A673 (cell line): ENCODE results near the gene GNAI2. TPM values are rescaled to one million over a fixed set of nuclear protein-coding genes. Genes with fewer than 3 reads are reported as not detected.
"Not testable (repeated sequence)": the region's sequence is repeated elsewhere in the genome, so short reads cannot be mapped to it uniquely, and the experiment has no call there.

Source experiments
- BruUV-seq: library from RNA; stranded (reverse); fragments of 400-500 nt; replicated peaks from 2 replicates; lab custom pipeline; 2021; lab: Mats Ljungman, UMichigan
- CTCF ChIA-PET: fragments of 300-600 bp; sonication (Branson Sonifier 250); formaldehyde crosslinking; loops from one replicate; lab custom pipeline; 2022; ENCODE audit warnings: antibody characterized with exemption; lab: Charles Lee
- POLR2A ChIA-PET: fragments of 300-600 bp; sonication (Branson Sonifier 250); formaldehyde crosslinking; loops from one replicate; lab custom pipeline; 2022; ENCODE audit warnings: antibody characterized with exemption; ENCODE audit not compliant: low non-redundant PET; lab: Charles Lee
- DNase-seq: peaks from one replicate; pipeline ENCODE4 v3.0.0-alpha.2; 2015; ENCODE audit warnings: low spot score
- H3K27ac ChIP-seq: fragments of 200-600 bp; sonication (generic); 2 replicates; pipeline ENCODE4 v1.5.1; 2016; ENCODE audit warnings: mixed run types, low read depth, mild to moderate bottlenecking, mixed read lengths, antibody characterized with exemption, low read length; ENCODE audit not compliant: poor library complexity, severe bottlenecking
- H3K27me3 ChIP-seq: fragments of 200-600 bp; sonication (generic); replicated peaks from 2 replicates; pipeline ENCODE4 v1.6.1; 2017; ENCODE audit warnings: mixed run types, low read depth, mild to moderate bottlenecking, mixed read lengths, antibody characterized with exemption, low read length; ENCODE audit not compliant: insufficient read depth, poor library complexity
- H3K36me3 ChIP-seq: fragments of 200-600 bp; sonication (generic); 2 replicates; pipeline ENCODE4 v1.6.1; 2016; ENCODE audit warnings: mixed run types, mild to moderate bottlenecking, mixed read lengths, antibody characterized with exemption, low read length; ENCODE audit not compliant: insufficient read depth, poor library complexity, severe bottlenecking
- H3K4me1 ChIP-seq: fragments of 200-600 bp; sonication (generic); 2 replicates; pipeline ENCODE4 v1.6.1; 2017; ENCODE audit warnings: mixed run types, mild to moderate bottlenecking, mixed read lengths, antibody characterized with exemption, low read length; ENCODE audit not compliant: insufficient read depth, poor library complexity, severe bottlenecking
- H3K4me3 ChIP-seq: fragments of 200-600 bp; sonication (generic); 2 replicates; pipeline ENCODE4 v1.5.1; 2016; ENCODE audit warnings: low read depth, mixed run types, mild to moderate bottlenecking, mixed read lengths, low read length; ENCODE audit not compliant: poor library complexity, severe bottlenecking
- H3K9me3 ChIP-seq: fragments of 200-600 bp; sonication (generic); 2 replicates; pipeline ENCODE4 v1.6.1; 2016; ENCODE audit warnings: mixed run types, low read depth, mild to moderate bottlenecking, mixed read lengths, antibody characterized with exemption, low read length; ENCODE audit not compliant: poor library complexity, severe bottlenecking
- EZH2 ChIP-seq: fragments of 200-600 bp; sonication (generic); IDR thresholded peaks from 2 replicates; pipeline ENCODE4 v1.6.1; 2017; ENCODE audit warnings: borderline replicate concordance, low read depth, mild to moderate bottlenecking, mixed read lengths, antibody characterized with exemption, low read length; ENCODE audit not compliant: poor library complexity, severe bottlenecking
- intact Hi-C: fragments of 100-400 bp; cut with micrococcal nuclease; formaldehyde crosslinking; loops from one replicate; pipeline ENCODE4 v1.10.0; 2022; ENCODE audit not compliant: unreplicated experiment
- total RNA-seq: library from RNA; stranded (reverse); gene quantifications from 2 replicates; pipeline ENCODE4 v1.2.3, GENCODE V29; 2021
- TF ChIP-seq, protein P1 (sequence below): fragments of 300-800, 200-600 bp; sonication (generic); conservative IDR thresholded peaks from 2 replicates; pipeline ENCODE4 v1.5.1; 2017; ENCODE audit warnings: low read depth, mild to moderate bottlenecking, antibody characterized with exemption, low read length, moderate library complexity, mixed read lengths

GNAI2 gene
- total RNA-seq, 1 experiment from 2014 or later, result 115 TPM

DNA sequence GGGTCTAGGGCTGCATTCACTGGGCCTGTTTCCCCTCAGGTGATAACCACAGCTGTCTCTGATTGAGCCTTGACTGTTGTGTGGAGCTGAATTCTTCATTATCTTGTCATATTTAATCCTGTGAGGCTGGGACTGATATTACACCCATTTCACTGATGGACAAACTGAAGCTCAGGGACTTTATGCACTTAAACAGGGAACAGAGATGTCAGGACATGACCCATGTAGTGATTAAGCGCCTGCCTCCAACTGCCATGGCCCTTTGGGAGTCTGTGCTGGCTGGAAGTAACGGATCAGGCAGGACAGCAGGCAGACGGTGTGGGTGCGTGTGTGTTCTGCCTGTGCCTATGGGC lies 7.5 kb downstream of the GNAI2 start:
- CTCF ChIA-PET, result no interaction called here
- no peaks in the 10 kb centered on the region for H3K27me3 ChIP-seq
- H3K4me1 ChIP-seq, result peaks cover 23% of the 10 kb centered on the region
- H3K4me3 ChIP-seq, result no peak overlapping the region
- BruUV-seq, result no TSS peak
- no peak for DNase-seq
- POLR2A ChIA-PET, result interaction anchor here (0.5 kb wide), 1 partner anchor 1142 kb away, joined by 3 read pairs; the partner anchor contains the start of gene MANF
- TF ChIP-seq EZH2, result no peak
- TF ChIP-seq, protein P1, sequence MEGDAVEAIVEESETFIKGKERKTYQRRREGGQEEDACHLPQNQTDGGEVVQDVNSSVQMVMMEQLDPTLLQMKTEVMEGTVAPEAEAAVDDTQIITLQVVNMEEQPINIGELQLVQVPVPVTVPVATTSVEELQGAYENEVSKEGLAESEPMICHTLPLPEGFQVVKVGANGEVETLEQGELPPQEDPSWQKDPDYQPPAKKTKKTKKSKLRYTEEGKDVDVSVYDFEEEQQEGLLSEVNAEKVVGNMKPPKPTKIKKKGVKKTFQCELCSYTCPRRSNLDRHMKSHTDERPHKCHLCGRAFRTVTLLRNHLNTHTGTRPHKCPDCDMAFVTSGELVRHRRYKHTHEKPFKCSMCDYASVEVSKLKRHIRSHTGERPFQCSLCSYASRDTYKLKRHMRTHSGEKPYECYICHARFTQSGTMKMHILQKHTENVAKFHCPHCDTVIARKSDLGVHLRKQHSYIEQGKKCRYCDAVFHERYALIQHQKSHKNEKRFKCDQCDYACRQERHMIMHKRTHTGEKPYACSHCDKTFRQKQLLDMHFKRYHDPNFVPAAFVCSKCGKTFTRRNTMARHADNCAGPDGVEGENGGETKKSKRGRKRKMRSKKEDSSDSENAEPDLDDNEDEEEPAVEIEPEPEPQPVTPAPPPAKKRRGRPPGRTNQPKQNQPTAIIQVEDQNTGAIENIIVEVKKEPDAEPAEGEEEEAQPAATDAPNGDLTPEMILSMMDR, result no peak
- H3K9me3 ChIP-seq, result no peaks in the 10 kb centered on the region
- no peak overlapping the region for H3K27ac ChIP-seq
- H3K36me3 ChIP-seq, result no peaks in the 10 kb centered on the region
- intact Hi-C loops, result no loop called here

DNA sequence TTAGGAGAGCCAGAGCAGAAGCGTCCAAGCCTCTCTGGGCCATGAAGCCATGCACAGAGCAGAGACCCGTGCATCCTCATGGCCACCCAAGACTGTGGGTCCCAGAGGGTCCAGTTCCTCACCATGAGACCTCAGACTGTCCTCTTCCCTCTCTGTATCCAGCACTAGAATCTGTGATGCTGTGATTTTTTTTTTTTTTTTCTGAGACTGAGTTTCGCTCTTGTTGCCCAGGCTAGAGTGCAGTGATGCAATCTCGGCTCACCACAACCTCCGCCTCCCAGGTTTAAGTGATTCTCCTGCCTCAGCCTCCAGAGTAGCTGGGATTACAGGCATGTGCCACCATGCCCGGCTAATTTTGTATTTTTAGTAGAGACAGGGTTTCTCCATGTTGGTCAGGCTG lies 8.8 kb downstream of the GNAI2 start:
- BruUV-seq, result not testable (repeated sequence)

DNA sequence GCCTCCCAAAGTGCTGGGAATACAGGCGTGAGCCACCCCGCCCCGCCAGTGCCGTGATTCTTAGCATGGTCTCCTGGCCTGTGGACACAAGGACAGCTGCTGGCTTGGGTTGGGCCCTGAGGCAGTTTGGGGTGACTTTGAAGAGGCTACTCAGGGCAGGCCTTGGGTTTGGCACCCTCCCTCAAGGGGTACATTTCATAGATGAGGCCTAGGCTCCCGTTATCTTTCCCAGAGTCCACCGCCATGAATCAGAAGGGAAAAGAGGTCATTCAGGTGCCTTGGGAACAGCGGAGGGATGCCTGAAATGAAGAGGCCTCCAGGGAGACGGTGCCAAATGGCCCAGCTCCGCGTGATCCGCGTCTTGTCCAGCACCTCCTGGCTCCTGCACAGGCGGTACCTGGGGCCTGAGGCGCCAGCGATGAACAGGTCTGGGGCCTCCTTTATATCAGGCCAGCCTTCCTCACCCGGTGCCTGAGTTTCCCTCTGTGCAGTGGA lies 9.3 kb downstream of the GNAI2 start:
- BruUV-seq, result no TSS peak
- TF ChIP-seq, protein P1, result no peak
- TF ChIP-seq EZH2, result no peak
- intact Hi-C loops, result no loop called here
- peak overlapping the region; percentile 74 for H3K27ac ChIP-seq
- no peaks in the 10 kb centered on the region for H3K9me3 ChIP-seq
- H3K36me3 ChIP-seq, result no peaks in the 10 kb centered on the region
- no peaks in the 10 kb centered on the region for H3K27me3 ChIP-seq
- DNase-seq, result no peak
- H3K4me1 ChIP-seq, result peaks cover 19% of the 10 kb centered on the region
- H3K4me3 ChIP-seq, result peak overlapping the region; percentile 42
- ChIA-PET POLR2A (no interaction called here), CTCF (interaction anchor here (0.7 kb wide), 1 partner anchor 52 kb away, joined by 3 read pairs; no protein-coding TSS in a partner anchor)

More for the DNA sequence above, 8.8 kb downstream of the GNAI2 start:
- H3K4me1 ChIP-seq, result peaks cover 23% of the 10 kb centered on the region
- POLR2A ChIA-PET, result interaction anchor here (0.6 kb wide), 1 partner anchor 19 kb away, joined by 13 read pairs; no protein-coding TSS in a partner anchor
- CTCF ChIA-PET, result interaction anchor here (0.7 kb wide), 1 partner anchor 52 kb away, joined by 3 read pairs; no protein-coding TSS in a partner anchor
- intact Hi-C loops, H3K27me3 ChIP-seq, H3K4me3 ChIP-seq, H3K36me3 ChIP-seq, DNase-seq, H3K9me3 ChIP-seq, H3K27ac ChIP-seq: not testable (repeated sequence)
